Fibroblast of the aortic adventitia (primary cell): ENCODE measurements around the gene SMIM44. TPM values are rescaled to one million over a fixed set of nuclear protein-coding genes. Genes with fewer than 3 reads are reported as not detected.
"Not testable (repeated sequence)": the region's sequence is repeated elsewhere in the genome, so short reads cannot be mapped to it uniquely, and the experiment has no call there.

Experiments used
- DNase-seq: peaks from one replicate; pipeline ENCODE4 v3.0.0-alpha.2; 2010; ENCODE audit warnings: low read depth
- H3K4me3 ChIP-seq: 2 replicates; pipeline ENCODE4 v1.5.1; 2011; ENCODE audit warnings: low read depth, mild to moderate bottlenecking, control low read depth, low read length, moderate library complexity
- CTCF ChIP-seq: IDR thresholded peaks from 2 replicates; pipeline ENCODE4 v1.5.1; 2011; ENCODE audit warnings: mild to moderate bottlenecking, low read length, control low read depth, inconsistent platforms; ENCODE audit not compliant: insufficient read depth
- total RNA-seq: library from RNA; depleted of rRNA; stranded (reverse); fragments of >200 nt; gene quantifications from 2 replicates; pipeline ENCODE4 v1.2.3, GENCODE V29; 2012; ENCODE audit warnings: low replicate concordance

Gene SMIM44
- total RNA-seq, result not detected in 2 replicates

GRCh38 chr19:3483226-3483628, at the start of gene SMIM44:
Gene SMIM44, minus strand, starts transcription at chr19:3483441. Its CDS starts 38 bp downstream, at chr19:3483403.
- no peak for TF ChIP-seq CTCF
- DNase-seq, result no peak
- no peak within 1 kb of the TSS for H3K4me3 ChIP-seq

GRCh38 chr19:3533033-3533432, 49.8 kb upstream of the SMIM44 start:
- TF ChIP-seq CTCF, result no peak
- H3K4me3 ChIP-seq, result no peak overlapping the region
- DNase-seq, result no peak

- H3K4me3 ChIP-seq, result no peak overlapping the region
- no peak for DNase-seq
- no peak for TF ChIP-seq CTCF
Observed at GRCh38 chr19:3532154-3532786, 49.0 kb upstream of the SMIM44 start.

- TF ChIP-seq CTCF, result no peak
- no peak for DNase-seq
- H3K4me3 ChIP-seq, result no peak overlapping the region
Observed at GRCh38 chr19:3531716-3532115, 48.5 kb upstream of the SMIM44 start.

GRCh38 chr19:3530389-3530788, 47.1 kb upstream of the SMIM44 start:
- no peak for TF ChIP-seq CTCF

GRCh38 chr19:3529299-3529698, 46.1 kb upstream of the SMIM44 start:
- DNase-seq, H3K4me3 ChIP-seq: not testable (repeated sequence)

More at GRCh38 chr19:3530389-3530788, 47.1 kb upstream of the SMIM44 start:
- DNase-seq, result no peak
- H3K4me3 ChIP-seq, result no peak overlapping the region

GRCh38 chr19:3528539-3529211, 45.4 kb upstream of the SMIM44 start:
- H3K4me3 ChIP-seq, result no peak overlapping the region
- no peak for TF ChIP-seq CTCF
- DNase-seq, result no peak
